ENCODE data around the gene GSE1.

- peak; percentile 25 to 53 (median 40) for TF ChIP-seq CTCF (IDR thresholded peaks at IDR 0.05)
- TF ChIP-seq POLR2A (IDR thresholded peaks at IDR 0.05) = no peak
Observed at GRCh38 chr16:85718682-85719081, 105.6 kb downstream of the GSE1 start.

All from right lobe of liver (tissue), 4 donors.